NCI-H2107 treated with DMSO at 0.1 percent for 48 hours (cell line): ENCODE measurements around the gene NDST4.
A peak's percentile ranks its signal among the peaks of the same experiment; 100 is the strongest.
"Not testable (repeated sequence)": the region's sequence is repeated elsewhere in the genome, so short reads cannot be mapped to it uniquely, and the experiment has no call there.

Experiments
- DNase-seq: peaks from one replicate; lab custom pipeline; 2025; ENCODE audit not compliant: unreplicated experiment; lab: John Stamatoyannopoulos, UW

Gene NDST4

DNA sequence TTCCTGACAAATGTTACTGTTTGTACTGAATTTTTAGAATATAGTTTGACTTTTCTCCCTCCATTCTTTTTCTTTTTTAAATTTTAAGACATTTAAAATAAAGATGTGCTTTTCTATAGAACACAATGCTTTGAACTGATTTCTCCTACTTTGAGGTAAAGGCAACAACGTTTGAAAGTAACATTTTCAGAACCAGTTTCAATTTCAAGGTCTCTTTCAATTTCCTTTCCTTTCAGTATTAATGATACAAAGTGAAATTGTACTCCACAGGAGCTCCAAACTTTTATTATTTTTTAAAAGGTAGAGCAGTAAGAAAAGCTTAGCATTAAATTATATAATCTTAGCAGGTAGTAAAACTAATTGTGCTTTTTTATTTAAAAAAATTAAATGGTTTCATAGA lies 54.9 kb downstream of the NDST4 start:
- DNase-seq = no peak

DNA sequence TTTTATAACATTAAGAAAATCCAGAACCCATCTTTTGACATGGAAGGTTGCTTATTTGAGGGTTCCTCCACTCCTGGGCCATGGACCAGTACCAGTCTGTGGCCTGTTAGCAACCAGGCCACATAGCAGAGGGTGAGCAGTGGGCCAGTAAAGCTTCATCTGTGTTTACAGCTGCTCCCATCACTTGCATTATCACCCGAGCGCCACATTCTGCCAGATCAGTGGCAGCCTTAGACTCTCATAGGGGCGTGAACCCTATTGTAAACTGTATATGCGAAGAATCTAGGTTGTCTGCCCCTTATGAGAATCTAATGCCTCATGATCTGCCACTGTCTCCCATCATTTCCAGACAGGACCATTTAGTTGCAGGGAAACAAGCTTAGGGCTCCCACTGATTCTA lies 58.6 kb downstream of the NDST4 start:
- DNase-seq = peak; percentile 3

DNA sequence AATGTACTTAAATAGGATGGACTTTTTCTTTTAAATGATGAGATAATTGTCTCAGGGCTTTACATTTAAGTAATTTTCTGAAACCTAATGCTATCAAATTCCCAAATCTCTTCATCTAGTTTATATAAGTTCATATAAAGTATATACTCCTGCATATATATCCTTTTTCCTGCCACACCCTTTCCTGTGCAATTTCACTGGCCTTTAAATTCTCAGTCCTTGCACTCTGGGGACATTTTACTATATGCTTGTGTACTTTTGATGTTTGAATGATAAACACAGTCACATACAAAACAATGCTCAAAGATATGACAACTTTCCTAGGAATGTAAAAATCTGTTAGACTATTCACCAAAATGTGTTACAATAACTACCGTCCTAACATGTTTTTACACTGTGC lies 60.1 kb downstream of the NDST4 start:
- DNase-seq = no peak

DNA sequence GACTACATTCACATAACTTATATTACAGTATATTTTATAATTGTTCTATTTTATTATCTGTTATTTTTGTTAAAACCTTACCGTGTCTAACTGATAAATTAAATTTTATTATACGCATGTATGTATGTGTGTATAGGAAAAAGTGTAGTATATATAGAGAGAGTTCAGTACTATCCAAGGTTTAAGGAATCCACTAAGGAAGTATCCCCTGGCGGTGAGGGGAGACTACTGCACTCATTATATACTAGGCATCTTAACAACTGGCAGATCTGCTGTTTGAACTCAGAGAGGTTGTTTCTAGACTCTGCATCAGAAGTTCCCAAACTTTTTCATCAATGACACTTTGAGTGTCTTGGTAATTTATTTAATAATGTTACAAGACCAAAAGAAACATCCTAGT lies 70.9 kb downstream of the NDST4 start:
- DNase-seq = no peak

DNA sequence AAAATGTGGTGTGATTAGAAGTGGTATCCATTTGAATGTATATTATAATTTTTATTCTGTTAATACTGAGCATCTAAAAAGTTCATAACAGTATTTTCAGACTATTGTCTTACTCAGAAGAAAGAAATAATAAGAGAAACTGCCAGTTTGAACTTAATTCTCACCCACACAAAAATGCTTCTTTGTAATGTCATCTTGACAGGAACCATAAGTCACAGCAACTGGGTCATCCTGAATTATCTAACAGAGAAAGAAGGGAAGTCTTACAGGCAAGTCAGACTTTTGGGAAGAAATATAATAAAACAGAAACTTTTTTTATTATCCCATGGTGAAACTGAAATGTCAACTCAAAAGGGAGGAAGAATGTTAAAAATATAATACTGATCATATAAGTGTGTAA lies 83.1 kb downstream of the NDST4 start:
- DNase-seq = no peak

DNA sequence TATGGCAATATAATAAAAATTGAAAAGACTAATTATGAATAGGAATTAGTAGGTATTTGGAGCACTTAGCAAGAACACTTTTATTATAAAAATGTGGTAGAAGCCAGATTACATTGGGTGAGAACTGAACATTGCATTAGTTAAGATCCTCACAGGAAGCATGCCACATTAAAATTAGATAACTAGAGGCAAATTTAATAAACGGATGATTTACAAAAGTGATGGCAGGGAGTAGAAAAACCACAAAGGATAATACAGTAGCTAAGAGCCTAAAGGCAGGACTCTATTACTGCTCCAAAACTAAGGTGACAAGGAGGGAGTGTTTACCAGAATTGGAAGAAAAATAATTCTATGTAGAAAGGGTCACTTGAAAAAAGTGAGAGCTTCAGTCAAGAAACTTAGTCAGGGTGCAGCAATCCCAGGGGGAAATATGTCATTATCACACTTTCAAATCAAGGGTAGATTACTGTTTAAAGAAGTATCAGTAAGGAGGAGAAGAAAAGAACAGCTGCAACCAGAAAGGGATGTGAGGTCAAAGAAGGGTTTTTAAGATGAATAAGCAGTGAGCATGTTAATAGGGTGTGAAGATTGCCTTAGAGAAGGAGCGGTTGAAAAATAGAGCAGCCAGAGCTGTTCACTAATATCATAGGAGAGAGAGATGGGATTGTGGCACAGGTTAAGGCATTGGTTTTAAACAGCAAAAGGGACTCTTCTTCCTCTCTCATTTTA lies 84.6 kb downstream of the NDST4 start:
- DNase-seq = no peak

DNA sequence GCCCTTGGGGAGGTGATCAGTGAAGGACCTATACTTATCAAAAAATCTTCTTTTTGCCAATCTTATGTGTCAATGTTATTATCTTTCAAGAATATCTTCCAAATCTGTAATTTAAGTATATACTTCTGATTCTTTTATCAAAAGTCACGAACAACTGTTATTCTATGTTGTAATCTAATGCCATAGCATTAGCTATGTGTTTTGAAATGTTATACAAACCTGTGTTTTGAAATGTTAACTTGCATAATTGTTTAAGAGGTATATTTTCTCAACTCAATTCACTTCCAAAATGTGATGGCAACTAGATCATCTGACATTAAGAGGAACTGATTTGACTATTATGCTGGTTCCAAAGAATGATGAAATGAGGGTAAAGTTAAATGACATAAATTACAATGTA lies 113.5 kb downstream of the NDST4 start:
- DNase-seq = no peak

DNA sequence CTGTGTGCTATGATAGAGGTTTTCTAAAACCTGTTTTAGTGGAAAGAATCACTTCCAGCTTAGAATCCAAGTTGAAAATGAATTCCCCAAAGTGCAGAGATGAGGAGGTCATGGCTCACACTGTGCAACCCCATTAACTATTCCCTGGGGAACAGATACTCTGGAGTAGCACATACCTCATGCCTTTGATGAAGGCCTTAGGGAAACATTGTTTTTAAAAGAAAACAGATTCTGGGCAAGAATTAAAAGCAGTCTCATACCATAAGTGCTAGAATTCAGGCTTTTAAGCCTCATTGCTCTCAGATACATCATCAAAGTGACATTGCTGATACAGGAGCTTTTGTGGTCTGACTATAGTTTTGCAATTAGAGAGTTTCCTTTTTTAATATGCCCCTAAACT lies 115.1 kb downstream of the NDST4 start:
- no peak for DNase-seq

DNA sequence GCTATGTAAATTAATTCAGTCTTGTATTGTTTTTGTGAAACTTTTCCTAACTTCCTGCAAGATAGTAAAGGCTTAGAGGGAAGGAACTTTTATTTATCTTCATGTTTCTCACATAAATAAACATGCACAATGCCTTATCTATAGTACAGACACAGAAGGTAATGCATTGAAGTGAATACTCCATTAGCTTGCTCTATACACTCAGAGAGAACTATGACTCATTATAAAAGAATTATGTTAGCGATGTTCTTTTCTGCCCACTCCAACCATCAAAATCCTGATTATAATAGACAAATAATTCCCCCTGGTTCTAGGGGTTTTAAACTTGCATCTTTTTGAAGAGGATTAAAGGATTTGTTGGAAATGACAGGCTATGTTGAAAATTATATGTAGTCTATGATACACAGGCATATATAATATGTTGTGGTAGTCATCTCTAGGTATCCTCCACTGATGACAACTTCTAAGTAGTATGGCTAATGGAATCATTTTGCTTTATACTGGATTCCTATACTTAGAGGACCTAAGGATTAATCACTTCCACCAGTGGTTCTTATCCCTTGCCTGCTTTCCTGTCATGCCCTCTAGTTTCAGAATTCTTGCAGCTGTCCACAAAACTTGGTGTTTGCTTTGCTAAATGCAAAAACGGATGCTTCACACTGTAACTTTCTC lies 115.7 kb downstream of the NDST4 start:
- no peak for DNase-seq

DNA sequence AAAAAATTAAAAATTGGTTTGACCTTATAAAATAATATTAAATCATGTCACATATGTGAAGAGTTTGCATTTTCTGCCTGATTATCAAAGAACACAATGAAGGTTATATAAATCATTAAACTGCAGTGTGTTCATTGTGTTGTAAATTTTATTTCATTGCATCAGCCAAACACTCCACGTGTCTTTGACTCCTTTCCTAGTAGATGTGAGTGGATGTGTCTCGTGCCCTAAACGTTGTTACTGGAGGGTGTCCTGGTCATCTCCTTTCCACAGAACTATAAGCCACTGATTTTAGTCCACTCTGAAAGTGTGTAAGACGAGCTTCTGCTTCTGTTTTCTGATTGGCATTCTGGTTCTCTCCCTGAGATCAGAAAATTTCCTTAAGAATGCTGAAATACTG lies 127.3 kb downstream of the NDST4 start:
- DNase-seq = no peak

DNA sequence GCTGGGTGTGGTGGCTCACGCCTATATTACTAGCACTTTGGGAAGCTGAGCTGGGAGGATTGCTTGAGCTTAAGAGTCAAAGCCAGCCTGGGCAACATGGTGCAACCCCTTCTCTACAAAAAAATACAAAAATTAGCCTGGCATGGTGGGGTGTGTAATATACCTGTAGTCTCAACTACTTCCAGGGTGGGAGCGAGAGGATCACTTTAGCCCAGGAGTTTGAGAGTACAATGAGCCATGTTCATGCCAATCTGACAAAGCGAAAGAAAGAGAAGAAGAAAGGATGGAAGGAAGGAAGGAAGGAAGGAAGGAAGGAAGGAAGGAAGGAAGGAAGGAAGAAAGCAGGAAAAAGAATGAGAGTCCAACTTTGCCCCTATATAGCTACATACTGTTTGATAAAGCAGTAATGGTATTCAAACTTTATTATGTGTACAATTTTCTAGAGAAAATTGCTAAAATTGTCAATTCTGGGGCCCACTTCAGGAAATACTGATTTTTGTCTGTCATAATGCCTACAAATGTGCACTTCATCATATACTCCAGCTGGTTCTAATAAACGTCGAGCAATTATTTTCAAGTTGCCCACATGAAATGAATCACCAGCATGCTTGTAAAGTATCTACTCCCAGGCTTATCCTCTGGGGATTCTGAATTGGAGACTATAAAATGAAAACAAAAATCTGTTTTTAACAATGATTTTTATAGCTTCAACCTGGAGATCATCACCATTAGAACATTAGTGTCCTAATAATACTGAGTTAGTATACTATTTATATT lies 132.3 kb downstream of the NDST4 start:
- DNase-seq = no peak

DNA sequence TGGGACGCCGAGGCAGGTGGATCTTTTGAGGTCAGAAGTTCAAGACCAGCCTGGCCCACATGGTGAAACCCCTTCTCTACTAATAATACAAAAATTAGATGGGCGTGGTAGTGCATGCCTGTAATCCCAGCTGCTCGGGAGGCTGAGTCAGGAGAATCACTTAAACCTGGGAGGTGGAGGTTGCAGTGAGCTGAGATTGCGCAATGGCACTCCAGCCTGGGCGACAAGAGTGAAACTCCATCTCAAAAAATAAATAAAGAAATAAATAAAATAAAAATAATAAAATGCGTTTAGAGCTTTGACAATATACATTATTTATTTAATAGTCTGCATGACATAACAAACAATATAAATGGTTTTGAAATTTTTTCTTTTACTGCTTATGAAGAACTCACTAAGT lies 133.0 kb downstream of the NDST4 start:
- not testable (repeated sequence) for DNase-seq

DNA sequence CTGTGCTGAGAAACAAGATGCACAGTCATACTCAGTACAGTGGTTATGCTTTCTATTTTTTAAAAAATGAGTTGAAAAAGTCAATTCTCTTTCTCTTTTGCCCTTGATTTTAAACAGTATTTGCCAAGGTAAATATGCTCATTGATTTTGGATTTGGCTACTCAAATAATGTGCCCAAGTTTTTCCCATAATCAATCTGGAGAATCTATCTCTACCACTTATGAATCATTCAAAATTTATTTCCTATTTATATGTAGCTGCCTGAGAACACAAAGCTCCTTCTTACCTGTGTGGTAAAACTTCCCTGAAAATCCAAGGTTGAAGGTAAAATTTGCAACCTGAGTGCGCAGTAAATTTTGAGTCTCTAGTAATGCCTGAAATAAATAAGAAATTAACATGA lies 136.5 kb downstream of the NDST4 start:
- DNase-seq = no peak

DNA sequence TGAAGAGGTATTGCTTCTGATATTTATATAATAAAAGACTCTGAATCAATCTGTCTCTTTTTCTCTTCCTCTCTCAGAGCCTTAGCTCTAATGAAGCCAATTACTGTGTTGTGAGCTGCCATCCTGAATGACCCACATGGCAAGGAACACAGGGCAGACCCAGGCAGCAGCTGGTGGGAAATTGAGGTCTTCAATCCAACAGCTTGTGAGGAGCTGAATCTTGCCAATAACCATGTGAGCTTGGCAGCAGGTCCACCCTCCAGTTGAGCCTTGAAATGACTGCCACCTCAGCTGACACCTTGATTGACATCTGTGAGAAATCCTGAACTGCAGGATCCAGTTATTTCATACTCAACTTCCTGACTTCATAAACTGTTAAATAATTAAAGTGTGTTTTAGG lies 149.4 kb downstream of the NDST4 start:
- no peak for DNase-seq

DNA sequence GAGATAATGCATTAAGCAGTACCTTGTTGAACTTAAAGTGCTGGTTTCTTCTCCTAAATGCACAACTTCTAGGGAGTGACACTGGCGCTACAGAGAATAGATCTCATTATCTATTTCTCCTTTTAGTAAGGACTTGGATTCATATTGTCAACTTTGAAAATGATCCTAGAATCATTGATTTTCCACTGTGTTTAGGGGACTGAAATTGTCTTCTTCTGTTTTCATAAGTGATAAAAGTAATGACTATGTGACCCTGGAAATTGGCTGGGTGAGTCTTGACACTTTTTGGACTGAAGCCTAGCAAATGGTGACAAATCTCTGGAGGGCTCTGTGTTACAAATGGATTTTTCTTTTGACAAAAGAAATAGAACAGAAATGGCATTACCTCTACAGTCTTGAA lies 167.8 kb downstream of the NDST4 start:
- no peak for DNase-seq

DNA sequence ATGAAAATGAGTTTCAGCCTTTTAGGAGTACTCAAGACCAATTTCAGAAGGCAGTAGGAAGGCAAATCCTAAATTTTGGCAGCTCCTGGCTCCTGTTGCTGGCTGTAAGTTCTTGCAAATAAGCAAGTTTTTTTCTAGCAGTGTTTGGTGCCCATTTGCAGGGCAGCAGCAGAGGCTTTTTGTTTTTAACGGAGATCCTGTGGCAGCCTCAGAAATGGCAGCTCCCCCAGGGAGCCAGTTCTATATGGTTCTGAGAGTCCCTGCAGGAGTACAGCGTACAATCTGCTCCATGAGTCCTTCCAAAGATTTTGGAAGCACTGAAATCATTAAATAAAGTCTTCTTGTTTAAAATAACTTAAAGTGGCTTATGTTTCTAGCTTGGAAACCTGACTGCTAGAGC lies 171.9 kb downstream of the NDST4 start:
- no peak for DNase-seq

DNA sequence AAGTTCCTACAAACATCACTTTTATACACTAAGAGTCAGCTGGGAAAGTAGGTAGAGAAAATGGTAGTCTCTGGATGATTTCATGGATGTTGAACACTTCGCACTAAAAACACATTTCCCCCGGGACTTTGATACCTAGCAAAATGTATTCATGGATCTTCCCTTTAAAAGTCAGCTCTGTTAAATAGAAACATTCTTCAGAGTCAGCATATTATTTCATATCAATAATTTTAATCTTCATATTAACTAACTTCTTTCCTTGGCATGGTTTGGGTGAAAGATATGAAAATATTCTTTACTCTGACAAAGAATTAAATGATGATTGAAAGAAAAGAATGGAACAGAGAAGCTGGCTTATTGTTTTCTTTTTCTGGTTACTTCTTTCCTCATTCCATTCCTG lies 185.5 kb downstream of the NDST4 start:
- no peak for DNase-seq

DNA sequence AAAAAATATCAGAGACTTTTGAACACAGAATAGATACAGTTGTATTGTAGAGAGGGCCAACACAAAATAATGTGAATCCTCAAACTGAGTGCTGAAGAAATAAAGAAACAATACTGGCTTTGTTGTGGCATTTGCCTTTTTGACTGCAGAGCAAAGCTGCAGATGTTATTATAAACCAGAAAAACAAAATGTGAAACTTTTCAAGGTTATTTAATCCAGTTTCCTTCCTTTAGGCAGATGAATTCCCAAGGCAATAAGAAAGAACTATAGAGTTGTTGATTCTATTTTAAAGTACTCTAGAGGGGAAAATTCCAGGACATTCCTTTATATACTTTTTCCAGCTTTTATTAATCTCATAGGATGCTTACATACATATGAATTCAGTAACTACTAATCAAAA lies 186.8 kb downstream of the NDST4 start:
- no peak for DNase-seq

DNA sequence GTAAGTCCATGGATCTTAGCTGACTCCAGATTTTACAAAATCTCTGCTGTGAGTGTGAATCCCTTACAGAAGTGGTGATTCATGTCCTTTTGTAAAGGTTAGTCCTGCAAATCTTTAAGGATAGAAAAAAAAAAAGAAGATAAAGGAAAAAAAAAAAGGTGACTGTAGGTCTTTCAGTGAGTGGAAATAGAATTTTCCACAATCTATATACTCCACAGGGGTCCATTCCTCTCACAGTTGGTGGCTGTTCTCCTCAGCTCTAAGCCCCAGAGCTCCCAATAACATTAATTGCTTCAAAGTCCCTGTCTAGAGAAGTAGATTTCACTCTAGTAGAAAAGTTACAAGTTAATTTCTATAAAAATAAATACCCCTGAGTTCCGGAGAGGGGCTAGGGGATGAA lies 189.1 kb downstream of the NDST4 start:
- DNase-seq = no peak

DNA sequence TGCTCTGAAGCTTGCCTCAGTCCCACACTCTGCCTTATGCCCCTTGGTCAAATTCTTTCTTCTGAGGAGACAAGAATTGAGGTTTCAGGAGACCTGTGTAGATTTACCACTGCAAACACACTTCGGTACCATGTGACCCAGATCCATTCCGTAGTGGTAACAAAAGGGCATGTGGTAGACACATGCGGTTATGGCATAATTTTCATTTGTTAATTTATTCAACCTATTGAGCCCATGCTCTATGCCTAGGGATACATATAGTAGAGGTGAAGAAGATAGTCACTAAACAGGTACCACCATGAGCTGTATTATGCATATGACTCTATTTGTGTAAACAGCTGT lies 190.9 kb downstream of the NDST4 start:
- DNase-seq = no peak

DNA sequence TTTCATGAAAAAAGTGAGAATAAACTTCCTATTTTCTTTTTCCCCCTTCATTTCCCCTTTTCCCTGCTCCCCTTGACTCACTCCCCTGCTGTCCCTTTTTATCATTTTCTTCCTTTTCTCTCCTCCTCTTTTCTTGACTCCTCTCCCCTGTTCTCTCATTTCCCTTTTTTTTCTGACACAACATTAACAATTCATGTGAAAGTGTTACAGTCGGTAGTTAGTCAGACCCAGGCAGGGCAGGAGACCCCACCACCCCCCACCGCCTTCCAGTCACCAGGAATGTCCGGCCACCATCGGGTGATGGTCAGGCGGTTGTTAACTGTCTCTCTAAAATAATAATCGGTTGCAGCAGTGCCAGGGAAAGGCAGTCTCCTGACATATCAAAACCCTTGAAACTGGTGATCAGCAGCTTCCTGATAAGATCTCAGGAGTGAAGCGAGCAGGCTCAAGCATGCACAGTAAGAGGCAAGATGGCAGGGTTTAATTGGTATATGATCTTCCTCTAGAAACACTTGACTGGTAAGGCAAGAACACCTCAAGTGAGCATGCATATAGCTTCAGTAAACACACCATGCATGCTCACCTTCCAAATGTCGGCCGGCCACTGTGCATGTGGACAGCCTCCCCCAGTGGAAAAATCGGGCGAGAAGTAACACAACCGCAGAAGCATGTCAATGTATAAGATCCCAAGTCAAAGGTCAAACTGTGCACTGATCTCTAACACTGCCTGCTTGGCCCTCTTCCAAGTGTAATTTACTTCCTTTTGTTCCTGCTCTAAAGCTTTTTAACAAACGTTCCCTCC lies 191.4 kb downstream of the NDST4 start:
- DNase-seq = no peak

DNA sequence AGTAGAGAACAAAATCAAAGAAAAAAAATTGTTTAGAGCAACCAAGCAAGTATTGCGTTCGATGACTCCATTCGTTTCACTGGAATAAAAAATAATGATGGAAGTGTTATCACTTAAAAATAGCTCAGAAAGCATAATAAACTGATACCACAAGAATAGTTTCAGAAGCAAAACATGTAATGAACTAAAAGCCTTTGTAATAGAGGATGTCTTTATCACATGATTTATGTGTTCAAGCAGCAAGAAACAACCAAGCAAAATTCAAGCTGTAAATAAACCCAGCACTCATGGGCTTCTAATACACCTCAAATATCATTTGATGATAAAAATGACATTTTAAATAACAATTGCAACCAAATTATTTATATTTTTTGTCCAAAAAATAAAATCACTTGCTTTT lies 192.2 kb downstream of the NDST4 start:
- no peak for DNase-seq
